ENCODE measurements around the gene TNKS2.
A peak's percentile ranks its signal among the peaks of the same experiment; 100 is the strongest.
"Not testable (repeated sequence)": the region's sequence is repeated elsewhere in the genome, so short reads cannot be mapped to it uniquely, and the experiment has no call there.

The TNKS2 gene

GRCh38 chr10:91800756-91801155 lies 2.5 kb downstream of the TNKS2 start:
- Histone ChIP-seq H3K4me3 (peak overlapping the region; percentile 6), H3K27ac (no peak overlapping the region)
- no peak for TF ChIP-seq CTCF (IDR thresholded peaks at IDR 0.05)
- no peak for DNase-seq (ENCODE audit: low spot score)

GRCh38 chr10:91803386-91804125 lies 5.3 kb downstream of the TNKS2 start:
- no peak overlapping the region for H3K27ac ChIP-seq
- H3K4me3 ChIP-seq = no peak overlapping the region
- no peak for DNase-seq (ENCODE audit: low spot score)
- TF ChIP-seq CTCF (IDR thresholded peaks at IDR 0.05) = no peak

- TF ChIP-seq CTCF (IDR thresholded peaks at IDR 0.05) = no peak
- DNase-seq (ENCODE audit: low spot score) = no peak
- Histone ChIP-seq H3K4me3 (no peak overlapping the region), H3K27ac (no peak overlapping the region)
Measured at GRCh38 chr10:91804126-91804510, 5.9 kb downstream of the TNKS2 start.

- H3K27ac ChIP-seq = no peak overlapping the region
- no peak overlapping the region for H3K4me3 ChIP-seq
Measured at GRCh38 chr10:91805110-91805838, 7.0 kb downstream of the TNKS2 start.

GRCh38 chr10:91807264-91807663 lies 9.0 kb downstream of the TNKS2 start:
- not testable (repeated sequence) for H3K27ac ChIP-seq; DNase-seq (ENCODE audit: low spot score); H3K4me3 ChIP-seq

More at GRCh38 chr10:91805110-91805838, 7.0 kb downstream of the TNKS2 start:
- DNase-seq (ENCODE audit: low spot score) = no peak
- TF ChIP-seq CTCF (IDR thresholded peaks at IDR 0.05) = no peak

- TF ChIP-seq CTCF (IDR thresholded peaks at IDR 0.05) = no peak
- no peak for DNase-seq (ENCODE audit: low spot score)
- Histone ChIP-seq H3K4me3 (no peak overlapping the region), H3K27ac (no peak overlapping the region)
Measured at GRCh38 chr10:91813251-91813650, 15.0 kb downstream of the TNKS2 start.

- DNase-seq (ENCODE audit: low spot score) = no peak
- no peak for TF ChIP-seq CTCF (IDR thresholded peaks at IDR 0.05)
- no peak overlapping the region for H3K4me3 ChIP-seq
- H3K27ac ChIP-seq = no peak overlapping the region
Measured at GRCh38 chr10:91816981-91817380, 18.8 kb downstream of the TNKS2 start.
